ENCODE results near the gene KRT3. TPM values are rescaled to one million over a fixed set of nuclear protein-coding genes. Genes with fewer than 3 reads are reported as not detected.

The KRT3 gene
- total RNA-seq, 1 experiment from 2014 or later, result not detected

DNA sequence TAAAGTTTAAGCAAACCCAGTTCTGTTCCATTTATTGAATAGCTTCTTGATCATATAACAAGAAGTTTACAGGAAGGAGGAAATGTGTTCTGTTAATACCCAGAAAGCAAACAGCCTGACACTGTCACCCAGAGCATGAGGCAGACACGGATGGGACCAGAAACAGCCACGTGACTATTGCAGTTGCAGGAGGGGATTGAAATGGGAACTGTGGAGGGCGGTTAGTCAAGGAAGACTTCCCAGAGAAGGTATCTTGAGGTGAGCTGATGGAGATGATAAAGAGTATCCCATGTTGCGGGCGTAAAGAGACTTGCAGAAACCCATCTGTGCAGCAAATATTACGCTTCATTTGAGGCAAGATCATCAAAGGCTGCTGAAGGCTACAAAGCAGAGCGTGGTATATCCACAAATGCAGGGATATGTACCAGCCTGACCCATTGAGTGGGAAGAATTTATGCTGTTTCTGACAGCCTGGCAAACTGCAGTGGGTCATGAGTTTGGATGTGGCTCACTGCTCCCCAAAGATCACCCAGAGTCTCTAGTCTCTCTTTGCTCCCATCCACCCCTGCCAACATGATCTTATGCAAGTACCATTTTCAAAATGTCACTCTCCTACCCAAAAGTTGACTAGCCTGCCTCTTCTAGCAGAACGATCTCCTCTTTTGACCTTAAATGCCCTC is 39.5 kb downstream of the KRT3 start:
- Mint-ChIP-seq H3K36me3 (peaks cover 13% of the 10 kb centered on the region), H3K4me3 (no peak overlapping the region), H3K4me1 (no peaks in the 10 kb centered on the region), H3K9me3 (peaks cover 3% of the 10 kb centered on the region), H3K27me3 (ENCODE audit: low read depth) (peaks cover 16% of the 10 kb centered on the region), H3K27ac (no peak overlapping the region)
- POLR2A ChIA-PET, result no interaction called here
- DNase-seq (ENCODE audit: low spot score) (no peak), ATAC-seq (no peak)
- no peak for TF ChIP-seq IRF2 (CRISPR knock-in tag; IDR thresholded peaks at IDR 0.05; ENCODE audit: borderline replicate concordance, low read depth)
- TF ChIP-seq, protein P1, sequence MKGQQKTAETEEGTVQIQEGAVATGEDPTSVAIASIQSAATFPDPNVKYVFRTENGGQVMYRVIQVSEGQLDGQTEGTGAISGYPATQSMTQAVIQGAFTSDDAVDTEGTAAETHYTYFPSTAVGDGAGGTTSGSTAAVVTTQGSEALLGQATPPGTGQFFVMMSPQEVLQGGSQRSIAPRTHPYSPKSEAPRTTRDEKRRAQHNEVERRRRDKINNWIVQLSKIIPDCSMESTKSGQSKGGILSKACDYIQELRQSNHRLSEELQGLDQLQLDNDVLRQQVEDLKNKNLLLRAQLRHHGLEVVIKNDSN (CRISPR knock-in tag; IDR thresholded peaks at IDR 0.05), result no peak
- no peak for TF ChIP-seq NR3C1 (CRISPR knock-in tag; conservative IDR thresholded peaks at IDR 0.05; ENCODE audit: low read depth)
- TF ChIP-seq JUN (CRISPR knock-in tag; IDR thresholded peaks at IDR 0.05), result no peak
- no peak for TF ChIP-seq ETV6 (CRISPR knock-in tag; IDR thresholded peaks at IDR 0.05)
- TF ChIP-seq CREM (CRISPR knock-in tag; IDR thresholded peaks at IDR 0.05), result no peak
- TF ChIP-seq TEAD4 (CRISPR knock-in tag; IDR thresholded peaks at IDR 0.05), result no peak
- TF ChIP-seq, protein P2, sequence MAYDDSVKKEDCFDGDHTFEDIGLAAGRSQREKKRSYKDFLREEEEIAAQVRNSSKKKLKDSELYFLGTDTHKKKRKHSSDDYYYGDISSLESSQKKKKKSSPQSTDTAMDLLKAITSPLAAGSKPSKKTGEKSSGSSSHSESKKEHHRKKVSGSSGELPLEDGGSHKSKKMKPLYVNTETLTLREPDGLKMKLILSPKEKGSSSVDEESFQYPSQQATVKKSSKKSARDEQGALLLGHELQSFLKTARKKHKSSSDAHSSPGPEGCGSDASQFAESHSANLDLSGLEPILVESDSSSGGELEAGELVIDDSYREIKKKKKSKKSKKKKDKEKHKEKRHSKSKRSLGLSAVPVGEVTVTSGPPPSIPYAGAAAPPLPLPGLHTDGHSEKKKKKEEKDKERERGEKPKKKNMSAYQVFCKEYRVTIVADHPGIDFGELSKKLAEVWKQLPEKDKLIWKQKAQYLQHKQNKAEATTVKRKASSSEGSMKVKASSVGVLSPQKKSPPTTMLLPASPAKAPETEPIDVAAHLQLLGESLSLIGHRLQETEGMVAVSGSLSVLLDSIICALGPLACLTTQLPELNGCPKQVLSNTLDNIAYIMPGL (CRISPR knock-in tag; IDR thresholded peaks at IDR 0.05), result no peak
- TF ChIP-seq, protein P3, sequence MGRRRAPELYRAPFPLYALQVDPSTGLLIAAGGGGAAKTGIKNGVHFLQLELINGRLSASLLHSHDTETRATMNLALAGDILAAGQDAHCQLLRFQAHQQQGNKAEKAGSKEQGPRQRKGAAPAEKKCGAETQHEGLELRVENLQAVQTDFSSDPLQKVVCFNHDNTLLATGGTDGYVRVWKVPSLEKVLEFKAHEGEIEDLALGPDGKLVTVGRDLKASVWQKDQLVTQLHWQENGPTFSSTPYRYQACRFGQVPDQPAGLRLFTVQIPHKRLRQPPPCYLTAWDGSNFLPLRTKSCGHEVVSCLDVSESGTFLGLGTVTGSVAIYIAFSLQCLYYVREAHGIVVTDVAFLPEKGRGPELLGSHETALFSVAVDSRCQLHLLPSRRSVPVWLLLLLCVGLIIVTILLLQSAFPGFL (CRISPR knock-in tag; IDR thresholded peaks at IDR 0.05; ENCODE audit: borderline replicate concordance), result no peak
- TF ChIP-seq, protein P4, sequence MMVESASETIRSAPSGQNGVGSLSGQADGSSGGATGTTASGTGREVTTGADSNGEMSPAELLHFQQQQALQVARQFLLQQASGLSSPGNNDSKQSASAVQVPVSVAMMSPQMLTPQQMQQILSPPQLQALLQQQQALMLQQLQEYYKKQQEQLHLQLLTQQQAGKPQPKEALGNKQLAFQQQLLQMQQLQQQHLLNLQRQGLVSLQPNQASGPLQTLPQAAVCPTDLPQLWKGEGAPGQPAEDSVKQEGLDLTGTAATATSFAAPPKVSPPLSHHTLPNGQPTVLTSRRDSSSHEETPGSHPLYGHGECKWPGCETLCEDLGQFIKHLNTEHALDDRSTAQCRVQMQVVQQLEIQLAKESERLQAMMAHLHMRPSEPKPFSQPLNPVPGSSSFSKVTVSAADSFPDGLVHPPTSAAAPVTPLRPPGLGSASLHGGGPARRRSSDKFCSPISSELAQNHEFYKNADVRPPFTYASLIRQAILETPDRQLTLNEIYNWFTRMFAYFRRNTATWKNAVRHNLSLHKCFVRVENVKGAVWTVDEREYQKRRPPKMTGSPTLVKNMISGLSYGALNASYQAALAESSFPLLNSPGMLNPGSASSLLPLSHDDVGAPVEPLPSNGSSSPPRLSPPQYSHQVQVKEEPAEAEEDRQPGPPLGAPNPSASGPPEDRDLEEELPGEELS (CRISPR knock-in tag; IDR thresholded peaks at IDR 0.05), result no peak
- no peak for TF ChIP-seq FOXJ3 (CRISPR knock-in tag; IDR thresholded peaks at IDR 0.05; ENCODE audit: borderline replicate concordance)
- no peak for TF ChIP-seq ZNF416 (CRISPR knock-in tag; IDR thresholded peaks at IDR 0.05)
- TF ChIP-seq, protein P5, sequence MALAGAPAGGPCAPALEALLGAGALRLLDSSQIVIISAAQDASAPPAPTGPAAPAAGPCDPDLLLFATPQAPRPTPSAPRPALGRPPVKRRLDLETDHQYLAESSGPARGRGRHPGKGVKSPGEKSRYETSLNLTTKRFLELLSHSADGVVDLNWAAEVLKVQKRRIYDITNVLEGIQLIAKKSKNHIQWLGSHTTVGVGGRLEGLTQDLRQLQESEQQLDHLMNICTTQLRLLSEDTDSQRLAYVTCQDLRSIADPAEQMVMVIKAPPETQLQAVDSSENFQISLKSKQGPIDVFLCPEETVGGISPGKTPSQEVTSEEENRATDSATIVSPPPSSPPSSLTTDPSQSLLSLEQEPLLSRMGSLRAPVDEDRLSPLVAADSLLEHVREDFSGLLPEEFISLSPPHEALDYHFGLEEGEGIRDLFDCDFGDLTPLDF (CRISPR knock-in tag; IDR thresholded peaks at IDR 0.05), result no peak
- no peak for TF ChIP-seq ESRRA (CRISPR knock-in tag; IDR thresholded peaks at IDR 0.05; ENCODE audit: borderline replicate concordance)
- TF ChIP-seq ZNF671 (CRISPR knock-in tag; IDR thresholded peaks at IDR 0.05), result no peak
- CTCF ChIA-PET, result interaction anchor here (1.2 kb wide), 1 partner anchor 114 kb away, joined by 4 read pairs; no protein-coding TSS in a partner anchor

DNA sequence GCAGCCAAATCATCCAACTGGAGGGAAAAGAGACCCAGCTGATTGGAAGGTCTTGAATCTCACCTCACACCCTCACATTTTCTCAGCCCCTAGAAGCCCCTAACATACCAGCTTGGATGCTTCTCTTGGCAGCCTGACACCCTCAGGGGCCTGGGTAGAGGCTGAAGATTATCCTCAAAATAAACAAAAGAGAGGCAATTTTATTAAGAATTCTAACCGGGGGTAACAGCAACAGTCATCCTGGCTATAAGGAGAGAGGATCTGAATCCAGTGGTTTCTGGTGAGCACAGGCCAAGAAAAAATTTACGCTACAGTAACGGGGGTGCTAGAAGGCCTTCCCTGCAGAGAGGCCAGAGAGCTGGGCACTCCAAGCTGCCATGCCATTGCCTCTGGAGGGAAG is 40.4 kb downstream of the KRT3 start:
- H3K4me1 Mint-ChIP-seq, result no peaks in the 10 kb centered on the region
- no peak for TF ChIP-seq ZNF423 (CRISPR knock-in tag; IDR thresholded peaks at IDR 0.05)
- TF ChIP-seq NFE2L1 (CRISPR knock-in tag; IDR thresholded peaks at IDR 0.05), result no peak
- no peak for TF ChIP-seq ZNF232 (CRISPR knock-in tag; IDR thresholded peaks at IDR 0.05)
- H3K36me3 Mint-ChIP-seq, result peaks cover 4% of the 10 kb centered on the region; the same call in 1 of the 2 replicates
- ChIA-PET CTCF (interaction anchor here (1.2 kb wide), 1 partner anchor 115 kb away, joined by 4 read pairs; no protein-coding TSS in a partner anchor), POLR2A (no interaction called here)
- ATAC-seq, result no peak
- H3K9me3 Mint-ChIP-seq, result peaks cover 3% of the 10 kb centered on the region
- H3K27ac Mint-ChIP-seq, result no peak overlapping the region
- DNase-seq (ENCODE audit: low spot score), result no peak
- peaks cover 14% of the 10 kb centered on the region for H3K27me3 Mint-ChIP-seq (ENCODE audit: low read depth)
- no peak overlapping the region for H3K4me3 Mint-ChIP-seq

Data from WTC11 (cell line).